ENCODE measurements around the gene CACNG6. TPM values are rescaled to one million over a fixed set of nuclear protein-coding genes. Genes with fewer than 3 reads are reported as not detected.

CACNG6 gene
- total and polyA plus RNA-seq, 4 donors, result 0.18 TPM; not detected in 3

GRCh38 chr19:54002495-54003315 is 11.3 kb downstream of the CACNG6 start:
- Histone ChIP-seq H3K27ac (ENCODE audit: low read depth in 1 of 2, low read length in 2 of 2) (no peak overlapping the region), H3K27me3 (ENCODE audit: control insufficient read depth in 1 of 2, insufficient read depth in 2 of 2, low read length in 1 of 2) (peaks cover 0 to 2% of the 10 kb centered on the region in 2 donors), H3K4me3 (ENCODE audit: low read length in 2 of 2) (no peak overlapping the region), H3K36me3 (ENCODE audit: control insufficient read depth in 1 of 2, insufficient read depth in 2 of 2, low read length in 1 of 2) (no peaks in the 10 kb centered on the region), H3K4me1 (ENCODE audit: control insufficient read depth in 1 of 2, insufficient read depth in 2 of 2, low read length in 2 of 2) (no peaks in the 10 kb centered on the region), H3K9me3 (ENCODE audit: control insufficient read depth, low read length) (peaks cover 1% of the 10 kb centered on the region)
- 71 to 73% methylated on average over 10 of the region's 10 CpGs for WGBS, 2 donors
- intact Hi-C loops (cut with DNase I), result no loop called here
- no peak for ATAC-seq (ENCODE audit: low FRiP score)
- DNase-seq, result no peak

- DNase-seq (no peak), ATAC-seq (ENCODE audit: low FRiP score) (no peak)
- H3K4me1 ChIP-seq (ENCODE audit: control insufficient read depth in 1 of 2, insufficient read depth in 2 of 2, low read length in 2 of 2), result no peaks in the 10 kb centered on the region
- intact Hi-C loops (cut with DNase I), result no loop called here
- no peak overlapping the region for H3K4me3 ChIP-seq (ENCODE audit: low read length in 2 of 2)
- H3K9me3 ChIP-seq (ENCODE audit: control insufficient read depth, low read length), result no peaks in the 10 kb centered on the region
- WGBS, 2 donors, result 80 to 82% methylated on average over 8 of the region's 8 CpGs
- no peaks in the 10 kb centered on the region for H3K27me3 ChIP-seq (ENCODE audit: control insufficient read depth in 1 of 2, insufficient read depth in 2 of 2, low read length in 1 of 2)
- no peaks in the 10 kb centered on the region for H3K36me3 ChIP-seq (ENCODE audit: control insufficient read depth in 1 of 2, insufficient read depth in 2 of 2, low read length in 1 of 2)
- H3K27ac ChIP-seq (ENCODE audit: low read depth in 1 of 2, low read length in 2 of 2), result no peak overlapping the region
Observed at GRCh38 chr19:54009440-54009839, 18.0 kb downstream of the CACNG6 start.

- no peaks in the 10 kb centered on the region for H3K27me3 ChIP-seq (ENCODE audit: control insufficient read depth in 1 of 2, insufficient read depth in 2 of 2, low read length in 1 of 2)
Observed at GRCh38 chr19:54010474-54010873, 19.0 kb downstream of the CACNG6 start.

GRCh38 chr19:54011507-54012211 is 20.2 kb downstream of the CACNG6 start:
- H3K27ac ChIP-seq (ENCODE audit: low read depth in 1 of 2, low read length in 2 of 2), result no peak overlapping the region
- ATAC-seq (ENCODE audit: low FRiP score) (no peak), DNase-seq (no peak)
- intact Hi-C loops (cut with DNase I), result no loop called here
- H3K9me3 ChIP-seq (ENCODE audit: control insufficient read depth, low read length), result peaks cover 2% of the 10 kb centered on the region
- 26% methylated on average over 36 of the region's 36 CpGs for WGBS, 2 donors
- no peaks in the 10 kb centered on the region for H3K36me3 ChIP-seq (ENCODE audit: control insufficient read depth in 1 of 2, insufficient read depth in 2 of 2, low read length in 1 of 2)
- no peaks in the 10 kb centered on the region for H3K27me3 ChIP-seq (ENCODE audit: control insufficient read depth in 1 of 2, insufficient read depth in 2 of 2, low read length in 1 of 2)
- H3K4me3 ChIP-seq (ENCODE audit: low read length in 2 of 2), result no peak overlapping the region
- H3K4me1 ChIP-seq (ENCODE audit: control insufficient read depth in 1 of 2, insufficient read depth in 2 of 2, low read length in 2 of 2), result no peaks in the 10 kb centered on the region

More at GRCh38 chr19:54010474-54010873, 19.0 kb downstream of the CACNG6 start:
- no peaks in the 10 kb centered on the region for H3K36me3 ChIP-seq (ENCODE audit: control insufficient read depth in 1 of 2, insufficient read depth in 2 of 2, low read length in 1 of 2)
- no peak overlapping the region for H3K27ac ChIP-seq (ENCODE audit: low read depth in 1 of 2, low read length in 2 of 2)
- intact Hi-C loops (cut with DNase I), result no loop called here
- WGBS, 2 donors, result 92% methylated on average over 6 of the region's 6 CpGs
- peaks cover 2% of the 10 kb centered on the region for H3K9me3 ChIP-seq (ENCODE audit: control insufficient read depth, low read length)
- H3K4me3 ChIP-seq (ENCODE audit: low read length in 2 of 2), result no peak overlapping the region
- no peaks in the 10 kb centered on the region for H3K4me1 ChIP-seq (ENCODE audit: control insufficient read depth in 1 of 2, insufficient read depth in 2 of 2, low read length in 2 of 2)
- ATAC-seq (ENCODE audit: low FRiP score), result no peak
- no peak for DNase-seq

- intact Hi-C loops (cut with DNase I), result no loop called here
- 82% methylated on average over 8 of the region's 8 CpGs for WGBS, 2 donors
- peaks cover 4% of the 10 kb centered on the region for H3K9me3 ChIP-seq (ENCODE audit: control insufficient read depth, low read length)
- no peaks in the 10 kb centered on the region for H3K27me3 ChIP-seq (ENCODE audit: control insufficient read depth in 1 of 2, insufficient read depth in 2 of 2, low read length in 1 of 2)
- H3K4me1 ChIP-seq (ENCODE audit: control insufficient read depth in 1 of 2, insufficient read depth in 2 of 2, low read length in 2 of 2), result no peaks in the 10 kb centered on the region
- no peak for DNase-seq
- no peak for ATAC-seq (ENCODE audit: low FRiP score)
- H3K36me3 ChIP-seq (ENCODE audit: control insufficient read depth in 1 of 2, insufficient read depth in 2 of 2, low read length in 1 of 2), result no peaks in the 10 kb centered on the region
- no peak overlapping the region for H3K4me3 ChIP-seq (ENCODE audit: low read length in 2 of 2)
- H3K27ac ChIP-seq (ENCODE audit: low read depth in 1 of 2, low read length in 2 of 2), result no peak overlapping the region
Observed at GRCh38 chr19:54013866-54014265, 22.4 kb downstream of the CACNG6 start.

GRCh38 chr19:54014920-54015560 is 23.6 kb downstream of the CACNG6 start:
- Histone ChIP-seq H3K4me3 (ENCODE audit: low read length in 2 of 2) (no peak overlapping the region), H3K9me3 (ENCODE audit: control insufficient read depth, low read length) (peaks cover 4% of the 10 kb centered on the region), H3K27me3 (ENCODE audit: control insufficient read depth in 1 of 2, insufficient read depth in 2 of 2, low read length in 1 of 2) (no peaks in the 10 kb centered on the region), H3K4me1 (ENCODE audit: control insufficient read depth in 1 of 2, insufficient read depth in 2 of 2, low read length in 2 of 2) (no peaks in the 10 kb centered on the region), H3K27ac (ENCODE audit: low read depth in 1 of 2, low read length in 2 of 2) (no peak overlapping the region), H3K36me3 (ENCODE audit: control insufficient read depth in 1 of 2, insufficient read depth in 2 of 2, low read length in 1 of 2) (no peaks in the 10 kb centered on the region)
- intact Hi-C loops (cut with DNase I), result no loop called here
- no peak for DNase-seq
- no peak for ATAC-seq (ENCODE audit: low FRiP score)
- WGBS, 2 donors, result 36 to 38% methylated on average over 19 of the region's 19 CpGs

GRCh38 chr19:54017261-54017660 is 25.8 kb downstream of the CACNG6 start:
- no peak for ATAC-seq (ENCODE audit: low FRiP score)
- no peak overlapping the region for H3K4me3 ChIP-seq (ENCODE audit: low read length in 2 of 2)
- no peaks in the 10 kb centered on the region for H3K4me1 ChIP-seq (ENCODE audit: control insufficient read depth in 1 of 2, insufficient read depth in 2 of 2, low read length in 2 of 2)
- H3K27ac ChIP-seq (ENCODE audit: low read depth in 1 of 2, low read length in 2 of 2), result no peak overlapping the region
- H3K27me3 ChIP-seq (ENCODE audit: control insufficient read depth in 1 of 2, insufficient read depth in 2 of 2, low read length in 1 of 2), result no peaks in the 10 kb centered on the region
- no peaks in the 10 kb centered on the region for H3K36me3 ChIP-seq (ENCODE audit: control insufficient read depth in 1 of 2, insufficient read depth in 2 of 2, low read length in 1 of 2)
- peaks cover 4% of the 10 kb centered on the region for H3K9me3 ChIP-seq (ENCODE audit: control insufficient read depth, low read length)
- no peak for DNase-seq
- intact Hi-C loops (cut with DNase I), result no loop called here
- 76 to 78% methylated on average over 4 of the region's 4 CpGs for WGBS, 2 donors

- H3K27ac ChIP-seq (ENCODE audit: low read depth in 1 of 2, low read length in 2 of 2), result no peak overlapping the region
- no peaks in the 10 kb centered on the region for H3K4me1 ChIP-seq (ENCODE audit: control insufficient read depth in 1 of 2, insufficient read depth in 2 of 2, low read length in 2 of 2)
- no peak for ATAC-seq (ENCODE audit: low FRiP score)
- no peak overlapping the region for H3K4me3 ChIP-seq (ENCODE audit: low read length in 2 of 2)
- no peaks in the 10 kb centered on the region for H3K27me3 ChIP-seq (ENCODE audit: control insufficient read depth in 1 of 2, insufficient read depth in 2 of 2, low read length in 1 of 2)
- intact Hi-C loops (cut with DNase I), result loop anchor here in 1 of 2 donors (5.0 kb wide), 2 partner anchors 179 to 229 kb away; no protein-coding TSS in a partner anchor
- no peak for DNase-seq
- no peaks in the 10 kb centered on the region for H3K36me3 ChIP-seq (ENCODE audit: control insufficient read depth in 1 of 2, insufficient read depth in 2 of 2, low read length in 1 of 2)
- peaks cover 1% of the 10 kb centered on the region for H3K9me3 ChIP-seq (ENCODE audit: control insufficient read depth, low read length)
- WGBS, 2 donors, result 85 to 92% methylated on average over 8 of the region's 8 CpGs
Observed at GRCh38 chr19:54021363-54021762, 29.9 kb downstream of the CACNG6 start.
